Measurements from ENCODE around the gene LRRC4C. TPM values are rescaled to one million over a fixed set of nuclear protein-coding genes. Genes with fewer than 3 reads are reported as not detected.

The LRRC4C gene
- total and polyA plus RNA-seq, 4 donors, result 0.10 to 0.93 (median 0.30) TPM

DNA sequence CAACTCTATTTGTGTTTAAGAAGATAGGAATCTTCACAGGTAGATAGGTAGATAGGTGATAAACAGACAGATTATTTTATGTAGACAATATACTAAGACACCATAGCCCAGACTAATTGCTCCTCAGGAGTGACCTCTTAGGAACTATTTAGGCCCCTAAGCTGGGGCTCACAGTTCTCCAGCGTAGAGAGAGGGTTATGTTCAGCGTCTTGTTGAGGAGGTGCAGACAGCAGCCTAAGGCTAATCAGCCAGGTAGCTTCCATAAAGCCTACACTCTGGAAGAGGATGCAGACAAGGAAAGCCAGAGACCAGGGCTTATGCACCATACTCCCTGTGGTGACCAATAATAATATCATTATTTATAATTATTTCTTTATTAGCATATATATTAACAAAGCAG, 705.2 kb downstream of the LRRC4C start:
- 84% methylated on average over 2 of the region's 2 CpGs for WGBS

More for the DNA sequence above, 705.2 kb downstream of the LRRC4C start:
- H3K36me3 ChIP-seq (ENCODE audit: control insufficient read depth in 4 of 4, insufficient read depth in 3 of 4, low read depth in 1 of 4, low read length in 3 of 4), result no peaks in the 10 kb centered on the region
- no peaks in the 10 kb centered on the region for H3K9me3 ChIP-seq (ENCODE audit: control insufficient read depth in 4 of 4, low read length in 3 of 4)
- H3K4me1 ChIP-seq (ENCODE audit: control insufficient read depth in 4 of 4, insufficient read depth in 4 of 4, low read length in 3 of 4), result no peaks in the 10 kb centered on the region
- no peak overlapping the region for H3K4me3 ChIP-seq (ENCODE audit: low read depth in 1 of 3, low read length in 3 of 3)
- no peak overlapping the region for H3K9ac ChIP-seq (ENCODE audit: low read depth in 1 of 2, low read length in 2 of 2)
- no peak overlapping the region for H3K27ac ChIP-seq (ENCODE audit: low read depth in 1 of 2, low read length in 2 of 2)
- no peak for TF ChIP-seq SP1 (IDR thresholded peaks at IDR 0.05)
- no peak for TF ChIP-seq HNF4A (conservative IDR thresholded peaks at IDR 0.05)
- TF ChIP-seq MAX (IDR thresholded peaks at IDR 0.05), result no peak
- no peak for TF ChIP-seq REST (IDR thresholded peaks at IDR 0.05)
- TF ChIP-seq FOXA1 (IDR thresholded peaks at IDR 0.05), result no peak
- TF ChIP-seq, protein P1, sequence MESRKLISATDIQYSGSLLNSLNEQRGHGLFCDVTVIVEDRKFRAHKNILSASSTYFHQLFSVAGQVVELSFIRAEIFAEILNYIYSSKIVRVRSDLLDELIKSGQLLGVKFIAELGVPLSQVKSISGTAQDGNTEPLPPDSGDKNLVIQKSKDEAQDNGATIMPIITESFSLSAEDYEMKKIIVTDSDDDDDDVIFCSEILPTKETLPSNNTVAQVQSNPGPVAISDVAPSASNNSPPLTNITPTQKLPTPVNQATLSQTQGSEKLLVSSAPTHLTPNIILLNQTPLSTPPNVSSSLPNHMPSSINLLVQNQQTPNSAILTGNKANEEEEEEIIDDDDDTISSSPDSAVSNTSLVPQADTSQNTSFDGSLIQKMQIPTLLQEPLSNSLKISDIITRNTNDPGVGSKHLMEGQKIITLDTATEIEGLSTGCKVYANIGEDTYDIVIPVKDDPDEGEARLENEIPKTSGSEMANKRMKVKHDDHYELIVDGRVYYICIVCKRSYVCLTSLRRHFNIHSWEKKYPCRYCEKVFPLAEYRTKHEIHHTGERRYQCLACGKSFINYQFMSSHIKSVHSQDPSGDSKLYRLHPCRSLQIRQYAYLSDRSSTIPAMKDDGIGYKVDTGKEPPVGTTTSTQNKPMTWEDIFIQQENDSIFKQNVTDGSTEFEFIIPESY (IDR thresholded peaks at IDR 0.05), result no peak
- TF ChIP-seq, protein P2, sequence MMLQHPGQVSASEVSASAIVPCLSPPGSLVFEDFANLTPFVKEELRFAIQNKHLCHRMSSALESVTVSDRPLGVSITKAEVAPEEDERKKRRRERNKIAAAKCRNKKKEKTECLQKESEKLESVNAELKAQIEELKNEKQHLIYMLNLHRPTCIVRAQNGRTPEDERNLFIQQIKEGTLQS (IDR thresholded peaks at IDR 0.05), result no peak
- TF ChIP-seq TAF1 (conservative IDR thresholded peaks at IDR 0.05), result no peak
- no peak for TF ChIP-seq GABPA (IDR thresholded peaks at IDR 0.05 in 1 of 2, conservative IDR thresholded peaks at IDR 0.05 in 1 of 2)
- TF ChIP-seq, protein P3, sequence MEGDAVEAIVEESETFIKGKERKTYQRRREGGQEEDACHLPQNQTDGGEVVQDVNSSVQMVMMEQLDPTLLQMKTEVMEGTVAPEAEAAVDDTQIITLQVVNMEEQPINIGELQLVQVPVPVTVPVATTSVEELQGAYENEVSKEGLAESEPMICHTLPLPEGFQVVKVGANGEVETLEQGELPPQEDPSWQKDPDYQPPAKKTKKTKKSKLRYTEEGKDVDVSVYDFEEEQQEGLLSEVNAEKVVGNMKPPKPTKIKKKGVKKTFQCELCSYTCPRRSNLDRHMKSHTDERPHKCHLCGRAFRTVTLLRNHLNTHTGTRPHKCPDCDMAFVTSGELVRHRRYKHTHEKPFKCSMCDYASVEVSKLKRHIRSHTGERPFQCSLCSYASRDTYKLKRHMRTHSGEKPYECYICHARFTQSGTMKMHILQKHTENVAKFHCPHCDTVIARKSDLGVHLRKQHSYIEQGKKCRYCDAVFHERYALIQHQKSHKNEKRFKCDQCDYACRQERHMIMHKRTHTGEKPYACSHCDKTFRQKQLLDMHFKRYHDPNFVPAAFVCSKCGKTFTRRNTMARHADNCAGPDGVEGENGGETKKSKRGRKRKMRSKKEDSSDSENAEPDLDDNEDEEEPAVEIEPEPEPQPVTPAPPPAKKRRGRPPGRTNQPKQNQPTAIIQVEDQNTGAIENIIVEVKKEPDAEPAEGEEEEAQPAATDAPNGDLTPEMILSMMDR (IDR thresholded peaks at IDR 0.05; ENCODE audit: low read depth, low read length, missing input control), result no peak
- TF ChIP-seq HNF4G (IDR thresholded peaks at IDR 0.05), result no peak
- H3K27me3 ChIP-seq (ENCODE audit: control insufficient read depth in 4 of 4, insufficient read depth in 4 of 4, low read length in 3 of 4), result no peaks in the 10 kb centered on the region
- no peak for DNase-seq (ENCODE audit: low spot score)

All from liver (tissue), 9 donors.